ENCODE data around the gene SYNPO. TPM values are rescaled to one million over a fixed set of nuclear protein-coding genes. Genes with fewer than 3 reads are reported as not detected.

The SYNPO gene
- polyA plus RNA-seq, 1 donor (not counting 4 experiments of a cell fraction or from before 2014, with no cell fraction given): 6.0 TPM

DNA sequence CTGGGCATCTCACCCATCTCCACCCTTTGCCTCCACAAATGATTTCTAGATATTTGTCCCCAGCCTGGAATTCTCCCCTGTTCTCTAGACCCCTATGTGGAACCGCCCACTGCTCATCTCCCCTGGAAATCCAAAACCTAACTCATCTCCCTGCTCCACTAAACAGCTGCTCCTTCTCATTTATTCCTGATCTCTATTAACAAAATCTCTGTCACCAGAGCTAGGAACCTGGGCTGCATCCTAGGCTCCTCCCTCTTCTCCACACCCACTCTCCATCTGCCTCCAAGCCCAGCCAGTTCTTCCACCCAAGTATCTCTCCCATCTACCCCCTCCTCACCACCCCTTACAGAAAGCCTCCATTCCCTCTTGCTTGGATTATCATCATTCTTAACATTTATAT lies 24.0 kb upstream of the SYNPO start:
- H3K9me3 ChIP-seq (ENCODE audit: control insufficient read depth, low read depth, low read length): no peaks in the 10 kb centered on the region
- TF ChIP-seq, protein P1, sequence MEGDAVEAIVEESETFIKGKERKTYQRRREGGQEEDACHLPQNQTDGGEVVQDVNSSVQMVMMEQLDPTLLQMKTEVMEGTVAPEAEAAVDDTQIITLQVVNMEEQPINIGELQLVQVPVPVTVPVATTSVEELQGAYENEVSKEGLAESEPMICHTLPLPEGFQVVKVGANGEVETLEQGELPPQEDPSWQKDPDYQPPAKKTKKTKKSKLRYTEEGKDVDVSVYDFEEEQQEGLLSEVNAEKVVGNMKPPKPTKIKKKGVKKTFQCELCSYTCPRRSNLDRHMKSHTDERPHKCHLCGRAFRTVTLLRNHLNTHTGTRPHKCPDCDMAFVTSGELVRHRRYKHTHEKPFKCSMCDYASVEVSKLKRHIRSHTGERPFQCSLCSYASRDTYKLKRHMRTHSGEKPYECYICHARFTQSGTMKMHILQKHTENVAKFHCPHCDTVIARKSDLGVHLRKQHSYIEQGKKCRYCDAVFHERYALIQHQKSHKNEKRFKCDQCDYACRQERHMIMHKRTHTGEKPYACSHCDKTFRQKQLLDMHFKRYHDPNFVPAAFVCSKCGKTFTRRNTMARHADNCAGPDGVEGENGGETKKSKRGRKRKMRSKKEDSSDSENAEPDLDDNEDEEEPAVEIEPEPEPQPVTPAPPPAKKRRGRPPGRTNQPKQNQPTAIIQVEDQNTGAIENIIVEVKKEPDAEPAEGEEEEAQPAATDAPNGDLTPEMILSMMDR (optimal IDR thresholded peaks at IDR 0.05 in 1 of 3, IDR thresholded peaks at IDR 0.05 in 1 of 3, conservative IDR thresholded peaks at IDR 0.05 in 1 of 3; ENCODE audit: extremely low read depth in 1 of 3, insufficient read depth in 2 of 3, low read length in 3 of 3): no peak
- no peak for TF ChIP-seq EZH2 (IDR thresholded peaks at IDR 0.05; ENCODE audit: low read length)
- DNase-seq (ENCODE audit: low read depth, low spot score) (no peak), FAIRE-seq (no peak)
- no peaks in the 10 kb centered on the region for H3K79me2 ChIP-seq (ENCODE audit: control insufficient read depth, insufficient read depth, low read length)
- H3K4me1 ChIP-seq (ENCODE audit: control insufficient read depth, extremely low read depth, insufficient read depth, low read length): peaks cover 14% of the 10 kb centered on the region
- H2AFZ ChIP-seq (ENCODE audit: control insufficient read depth, low read length): no peak overlapping the region
- H3K4me3 ChIP-seq (ENCODE audit: control insufficient read depth in 2 of 3, extremely low read depth in 1 of 3, insufficient read depth in 2 of 3, low read depth in 1 of 3, low read length in 3 of 3): no peak overlapping the region
- no peaks in the 10 kb centered on the region for H3K9me1 ChIP-seq (ENCODE audit: control insufficient read depth, extremely low read depth, insufficient read depth, low read length)
- no peaks in the 10 kb centered on the region for H4K20me1 ChIP-seq (ENCODE audit: control insufficient read depth, extremely low read depth, insufficient read depth, low read length)
- H3K9ac ChIP-seq (ENCODE audit: control insufficient read depth, extremely low read depth, insufficient read depth, low read length): no peak overlapping the region
- dilution Hi-C loops (cut with MboI; ENCODE audit: extremely low pct_ligation_motif_present, low sequenced_read_pairs): no loop called here
- no peaks in the 10 kb centered on the region for H3K36me3 ChIP-seq (ENCODE audit: control insufficient read depth in 2 of 2, extremely low read depth in 1 of 2, insufficient read depth in 2 of 2, low read length in 2 of 2)
- no peak overlapping the region for H3K4me2 ChIP-seq (ENCODE audit: control insufficient read depth, extremely low read depth, insufficient read depth, low read depth, low read length)
- no peak overlapping the region for H3K27ac ChIP-seq (ENCODE audit: control insufficient read depth, insufficient read depth, low read length)
- peaks cover 8% of the 10 kb centered on the region for H3K27me3 ChIP-seq (ENCODE audit: control insufficient read depth, extremely low read depth, insufficient read depth, low read length)

DNA sequence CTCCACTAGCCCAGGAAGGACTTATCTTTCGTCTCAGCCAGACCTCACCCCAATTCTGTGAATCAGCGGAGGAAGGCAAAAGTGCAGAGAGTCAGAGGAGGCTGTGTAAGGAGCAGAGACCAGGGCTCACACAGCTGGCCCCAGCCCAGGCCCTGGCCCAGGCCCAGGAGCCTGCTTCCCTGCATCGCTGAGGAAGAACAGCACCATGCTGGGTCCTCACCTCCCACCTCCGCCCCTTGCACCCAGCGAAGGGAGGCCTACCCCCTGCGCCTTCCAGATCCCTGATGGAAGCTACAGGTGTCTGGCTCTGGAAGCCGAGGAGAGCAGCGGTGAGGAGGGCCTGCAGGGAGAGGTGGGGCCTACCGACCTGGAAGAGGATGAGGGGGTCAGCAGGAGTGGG lies 22.3 kb upstream of the SYNPO start:
- Histone ChIP-seq H3K4me2 (ENCODE audit: control insufficient read depth, extremely low read depth, insufficient read depth, low read depth, low read length) (no peak overlapping the region), H4K20me1 (ENCODE audit: control insufficient read depth, extremely low read depth, insufficient read depth, low read length) (no peaks in the 10 kb centered on the region), H3K27ac (ENCODE audit: control insufficient read depth, insufficient read depth, low read length) (no peak overlapping the region), H3K9me3 (ENCODE audit: control insufficient read depth, low read depth, low read length) (no peaks in the 10 kb centered on the region), H3K4me3 (ENCODE audit: control insufficient read depth in 2 of 3, extremely low read depth in 1 of 3, insufficient read depth in 2 of 3, low read depth in 1 of 3, low read length in 3 of 3) (no peak overlapping the region), H3K27me3 (ENCODE audit: control insufficient read depth, extremely low read depth, insufficient read depth, low read length) (peaks cover 8% of the 10 kb centered on the region), H3K9ac (ENCODE audit: control insufficient read depth, extremely low read depth, insufficient read depth, low read length) (no peak overlapping the region), H3K4me1 (ENCODE audit: control insufficient read depth, extremely low read depth, insufficient read depth, low read length) (peaks cover 14% of the 10 kb centered on the region), H2AFZ (ENCODE audit: control insufficient read depth, low read length) (no peak overlapping the region), H3K9me1 (ENCODE audit: control insufficient read depth, extremely low read depth, insufficient read depth, low read length) (no peaks in the 10 kb centered on the region), H3K79me2 (ENCODE audit: control insufficient read depth, insufficient read depth, low read length) (no peaks in the 10 kb centered on the region), H3K36me3 (ENCODE audit: control insufficient read depth in 2 of 2, extremely low read depth in 1 of 2, insufficient read depth in 2 of 2, low read length in 2 of 2) (no peaks in the 10 kb centered on the region)
- FAIRE-seq (no peak), DNase-seq (ENCODE audit: low read depth, low spot score) (no peak)
- dilution Hi-C loops (cut with MboI; ENCODE audit: extremely low pct_ligation_motif_present, low sequenced_read_pairs): no loop called here
- TF ChIP-seq, protein P1 (optimal IDR thresholded peaks at IDR 0.05 in 1 of 3, IDR thresholded peaks at IDR 0.05 in 1 of 3, conservative IDR thresholded peaks at IDR 0.05 in 1 of 3; ENCODE audit: extremely low read depth in 1 of 3, insufficient read depth in 2 of 3, low read length in 3 of 3): no peak
- TF ChIP-seq EZH2 (IDR thresholded peaks at IDR 0.05; ENCODE audit: low read length): no peak
